H1 (cell line): Measurements from ENCODE around the gene PLCB4. TPM values are rescaled to one million over a fixed set of nuclear protein-coding genes. Genes with fewer than 3 reads are reported as not detected.

Experiments
- CTCF ChIA-PET: fragments of 300-600 bp; sonication (Branson Sonifier 250); formaldehyde crosslinking; loops from one replicate; lab custom pipeline; 2021; ENCODE audit not compliant: partially characterized antibody; lab: Charles Lee
- POLR2A ChIA-PET: fragments of 300-600 bp; sonication (Branson Sonifier 250); formaldehyde crosslinking; loops from one replicate; lab custom pipeline; 2021; ENCODE audit warnings: inconsistent platforms; ENCODE audit not compliant: partially characterized antibody; lab: Charles Lee
- DNase-seq, 2 experiments: peaks; one replicate each; pipeline versions ENCODE4 v3.0.0 to v3.0.0-alpha.2; 2010 to 2022; ENCODE audit warnings: low spot score in 2 of 2, low read depth in 1 of 2, mixed read lengths in 1 of 2
- FAIRE-seq: peaks from 2 replicates; lab custom pipeline; 2011; peaks lifted over from hg19 to GRCh38; lab: Jason Lieb, UNC
- H2AFZ ChIP-seq: 2 replicates; pipeline ENCODE4 v1.8.1; 2012; ENCODE audit warnings: low read length, inconsistent platforms
- H2AK5ac ChIP-seq: 2 replicates; pipeline ENCODE4 v1.6.1; 2013; ENCODE audit warnings: low read depth, low read length
- H2BK120ac ChIP-seq: replicated peaks from 2 replicates; pipeline ENCODE3; 2013; ENCODE audit warnings: low read depth, low read length, inconsistent platforms
- H2BK12ac ChIP-seq: 2 replicates; pipeline ENCODE4 v1.6.1; 2013; ENCODE audit warnings: low read depth, low read length
- H2BK15ac ChIP-seq: 2 replicates; pipeline ENCODE4 v1.6.1; 2013; ENCODE audit warnings: low read length
- H2BK20ac ChIP-seq: 2 replicates; pipeline ENCODE4 v1.6.1; 2013; ENCODE audit warnings: low read length
- H2BK5ac ChIP-seq: 2 replicates; pipeline ENCODE4 v1.6.1; 2013; ENCODE audit warnings: low read depth, low read length
- H3K14ac ChIP-seq: 2 replicates; pipeline ENCODE4 v1.6.1; 2013; ENCODE audit warnings: inconsistent platforms; ENCODE audit not compliant: insufficient read length
- H3K18ac ChIP-seq: 2 replicates; pipeline ENCODE4 v1.6.1; 2013; ENCODE audit warnings: low read length; ENCODE audit errors: extremely low read depth
- H3K23ac ChIP-seq: 2 replicates; pipeline ENCODE4 v1.6.1; 2013; ENCODE audit warnings: inconsistent platforms; ENCODE audit not compliant: insufficient read length
- H3K23me2 ChIP-seq: 2 replicates; pipeline ENCODE4 v1.6.1; 2013; ENCODE audit warnings: low read depth, low read length
- H3K27ac ChIP-seq: 2 replicates; pipeline ENCODE4 v1.6.1; 2011; ENCODE audit warnings: low read depth, low read length, inconsistent platforms
- H3K27me3 ChIP-seq, 4 experiments: replicated peaks in 1 of 4; 1 replicate in 1 of 4; 2 replicates in 3 of 4; pipeline versions ENCODE4 v1.6.1 to v1.8.1; 2011 to 2013; ENCODE audit warnings: low read length in 3 of 4, mild to moderate bottlenecking in 3 of 4, inconsistent platforms in 2 of 4, mixed read lengths in 2 of 4, moderate library complexity in 1 of 4; ENCODE audit not compliant: control insufficient read depth in 3 of 4, insufficient read depth in 3 of 4; ENCODE audit errors: extremely low read depth in 1 of 4
- H3K36me3 ChIP-seq, 4 experiments: 2 replicates each; pipeline versions ENCODE4 v1.6.1 to v1.8.1; 2011 to 2013; ENCODE audit warnings: mild to moderate bottlenecking in 4 of 4, low read length in 3 of 4, moderate library complexity in 2 of 4, control low read depth in 1 of 4, inconsistent platforms in 1 of 4; ENCODE audit not compliant: insufficient read depth in 4 of 4, control insufficient read depth in 2 of 4
- H3K4ac ChIP-seq: replicated peaks from 2 replicates; pipeline ENCODE3; 2013; ENCODE audit warnings: low read length, low read depth, mixed read lengths, inconsistent platforms; ENCODE audit not compliant: insufficient read length
- H3K4me1 ChIP-seq, 4 experiments: replicated peaks in 1 of 4; 1 replicate in 1 of 4; 2 replicates in 3 of 4; pipeline versions ENCODE4 v1.6.1 to v1.8.1; 2011 to 2013; ENCODE audit warnings: low read length in 3 of 4, inconsistent platforms in 2 of 4, mixed read lengths in 1 of 4; ENCODE audit not compliant: insufficient read depth in 4 of 4, control insufficient read depth in 3 of 4
- H3K4me2 ChIP-seq, 2 experiments: 2 replicates each; pipeline versions ENCODE4 v1.6.1 to v1.8.1; 2011 to 2013; ENCODE audit warnings: low read depth in 2 of 2, low read length in 2 of 2, control low read depth in 1 of 2, inconsistent platforms in 1 of 2, mild to moderate bottlenecking in 1 of 2; ENCODE audit not compliant: insufficient read depth in 1 of 2
- H3K4me3 ChIP-seq, 4 experiments: fragments of 200-600, 300-600 bp in 1 of 4; sonication (generic), shearing (Covaris generic), sonication (Bioruptor Twin) in 1 of 4; 2 replicates each; pipeline versions ENCODE4 v1.5.1 to v1.8.1; 2011 to 2016; ENCODE audit warnings: low read length in 4 of 4, low read depth in 3 of 4, control low read depth in 2 of 4, inconsistent platforms in 2 of 4, mild to moderate bottlenecking in 2 of 4, mixed read lengths in 1 of 4, moderate library complexity in 1 of 4; ENCODE audit not compliant: insufficient read depth in 2 of 4; ENCODE audit errors: extremely low read depth in 1 of 4
- H3K56ac ChIP-seq: replicated peaks from 2 replicates; pipeline ENCODE3; 2013; ENCODE audit warnings: low read depth, mild to moderate bottlenecking, mixed read lengths, low read length, inconsistent platforms; ENCODE audit not compliant: insufficient read length
- H3K79me1 ChIP-seq: 2 replicates; pipeline ENCODE4 v1.6.1; 2013; ENCODE audit warnings: low read depth, low read length, control low read depth
- H3K79me2 ChIP-seq, 2 experiments: 2 replicates each; pipeline versions ENCODE4 v1.6.1 to v1.8.1; 2012 to 2013; ENCODE audit warnings: low read length in 2 of 2, mild to moderate bottlenecking in 2 of 2, inconsistent platforms in 1 of 2; ENCODE audit not compliant: insufficient read depth in 2 of 2, control insufficient read depth in 1 of 2
- H3K9ac ChIP-seq, 4 experiments: replicated peaks in 1 of 4; 1 replicate in 1 of 4; 2 replicates in 3 of 4; pipeline versions ENCODE4 v1.6.1 to v1.8.1; 2011 to 2013; ENCODE audit warnings: low read depth in 3 of 4, low read length in 3 of 4, control low read depth in 2 of 4, mild to moderate bottlenecking in 2 of 4, moderate library complexity in 2 of 4, inconsistent platforms in 1 of 4; ENCODE audit errors: extremely low read depth in 1 of 4
- H3K9me3 ChIP-seq, 2 experiments: 2 replicates each; pipeline versions ENCODE4 v1.6.1 to v1.8.1; 2012 to 2013; ENCODE audit warnings: mild to moderate bottlenecking in 2 of 2, moderate library complexity in 2 of 2, control low read depth in 1 of 2, inconsistent platforms in 1 of 2, low read depth in 1 of 2, low read length in 1 of 2, mixed read lengths in 1 of 2; ENCODE audit not compliant: insufficient read depth in 2 of 2
- H4K20me1 ChIP-seq, 2 experiments: replicated peaks in 1 of 2; 2 replicates each; pipeline versions ENCODE3 to v1.8.1; 2011 to 2013; ENCODE audit warnings: inconsistent platforms in 2 of 2, low read length in 2 of 2, mild to moderate bottlenecking in 1 of 2; ENCODE audit not compliant: insufficient read depth in 2 of 2, control insufficient read depth in 1 of 2
- H4K5ac ChIP-seq: 2 replicates; pipeline ENCODE4 v1.6.1; 2013; ENCODE audit warnings: low read length, low read depth, mixed read lengths, inconsistent platforms; ENCODE audit not compliant: insufficient read length
- H4K8ac ChIP-seq: 2 replicates; pipeline ENCODE4 v1.8.0; 2013; ENCODE audit warnings: mild to moderate bottlenecking, moderate library complexity, low read length, inconsistent platforms; ENCODE audit not compliant: insufficient read depth; ENCODE audit errors: extremely low read depth
- H4K91ac ChIP-seq: replicated peaks from 2 replicates; pipeline ENCODE3; 2013; ENCODE audit warnings: low read length, mixed read lengths, inconsistent platforms; ENCODE audit not compliant: insufficient read length
- KDM4A ChIP-seq: IDR thresholded peaks from one replicate; pipeline ENCODE4 v1.7.1; 2012; ENCODE audit warnings: low read depth, mild to moderate bottlenecking, moderate library complexity, low read length, inconsistent platforms; ENCODE audit not compliant: severe bottlenecking
- USF2 ChIP-seq: IDR thresholded peaks from 2 replicates; pipeline ENCODE4 v1.6.1; 2011; ENCODE audit warnings: low read length, improper control_type of control experiment
- WGBS, 2 experiments: shearing (Covaris generic) in 1 of 2; methylation state at CpG; one replicate each; pipeline versions ENCODE4 v1.1.6 to v1.1.7; 2013 to 2015; ENCODE audit warnings: low lambda C conversion rate in 2 of 2, mixed read lengths in 2 of 2, inconsistent platforms in 1 of 2, low coverage in 1 of 2, missing lambda C conversion rate in 1 of 2; ENCODE audit not compliant: insufficient replicate concordance in 2 of 2, insufficient coverage in 1 of 2, insufficient read length in 1 of 2; ENCODE audit errors: extremely low coverage in 1 of 2, missing lambda C conversion rate in 1 of 2; 5-methylcytosine and 5-hydroxymethylcytosine counted together
- polyA plus RNA-seq, 7 experiments: library from polyadenylated mRNA; depleted of rRNA in 3 of 7; stranded (reverse) in 5 of 7; unstranded in 2 of 7; fragments of >200 nt in 5 of 7; fragments of 200-250 nt in 2 of 7; gene quantifications; 1 replicate in 5 of 7; 2 replicates in 1 of 7; 4 replicates in 1 of 7; pipeline versions ENCODE4 v1.2.1 to v1.2.3, GENCODE V29; 2011 to 2013; ENCODE audit warnings: missing spikeins in 2 of 7, mixed read lengths in 2 of 7
- total RNA-seq: library from RNA; stranded (reverse); fragmentation: NEBNext Ultra II Directional; extraction: Animal tissue kit (Norgen Biotek cat#: 25700); gene quantifications from 2 replicates; pipeline ENCODE4 v1.2.1, GENCODE V29; 2021

PLCB4 gene
- total and polyA plus RNA-seq, 2 of the 8 experiments (the other 6 are each of a cell fraction or from before 2014, with no cell fraction given) = 3.2 to 14.1 TPM

GRCh38 chr20:9508240-9508661, 439.4 kb downstream of the PLCB4 start:
- no peak overlapping the region for H2BK5ac ChIP-seq
- 4% methylated on average over 22 of the region's 23 CpGs; no CpG with 5 or more reads in 1 of the 2 experiments for WGBS, 2 experiments
- peak overlapping the region; percentile 80 to 82 for H3K4me2 ChIP-seq
- no peak overlapping the region for H3K23ac ChIP-seq
- H2BK15ac ChIP-seq = no peak overlapping the region; the same call in 1 of the 2 replicates
- no peak overlapping the region for H4K5ac ChIP-seq
- H2AK5ac ChIP-seq = no peak overlapping the region
- no peak overlapping the region for H3K18ac ChIP-seq
- peaks cover 7% of the 10 kb centered on the region; the same call in 1 of the 2 replicates for H3K23me2 ChIP-seq
- peak in 1 of 2 experiments; percentile 64 for DNase-seq
- TF ChIP-seq USF2 (no peak), KDM4A (peak; percentile 8)
- TF ChIP-seq, all 59 proteins: peak for 1
- Histone ChIP-seq H3K4me1 (peaks cover 3 to 25% (median 15%) of the 10 kb centered on the region in 4 experiments), H3K79me1 (no peaks in the 10 kb centered on the region), H3K79me2 (no peaks in the 10 kb centered on the region), H2BK120ac (no peak overlapping the region), H2BK12ac (no peak overlapping the region), H3K4ac (no peak overlapping the region), H3K9me3 (no peaks in the 10 kb centered on the region), H3K56ac (no peak overlapping the region), H2BK20ac (no peak overlapping the region), H3K36me3 (no peaks in the 10 kb centered on the region), H2AFZ (peak overlapping the region; percentile 31; the same call in 1 of the 2 replicates), H3K27me3 (peaks cover 56 to 86% (median 72%) of the 10 kb centered on the region in 4 experiments), H4K20me1 (peaks cover 0 to 5% of the 10 kb centered on the region in 2 experiments), H3K14ac (no peak overlapping the region), H4K91ac (no peak overlapping the region), H3K27ac (no peak overlapping the region), H4K8ac (no peak overlapping the region), H3K9ac (no peak overlapping the region), H3K4me3 (peak overlapping the region in 3 of 4 experiments; percentile 28 to 55 (median 35); a peak in 7 of 8 replicates)
- POLR2A ChIA-PET = interaction anchor here (0.8 kb wide), 1 partner anchor 11 kb away, joined by 3 read pairs; no protein-coding TSS in a partner anchor
- CTCF ChIA-PET = interaction anchor here (1.0 to 7.8 kb wide), 4 partner anchors 10 to 919 kb away, joined by 4 to 79 read pairs (median 4); partner anchors contain the start of gene LAMP5
- FAIRE-seq = no peak
